CD4-positive, alpha-beta T cell treated with Interleukin-1 beta for 1 hour (primary cell): ENCODE data around the gene CR1.
"Not testable (repeated sequence)": the region's sequence is repeated elsewhere in the genome, so short reads cannot be mapped to it uniquely, and the experiment has no call there.

ENCODE experiments used
- DNase-seq, 2 donors: peaks; one replicate each; pipeline ENCODE4 v3.0.0-alpha.2; 2020 to 2022

CR1 gene

DNA sequence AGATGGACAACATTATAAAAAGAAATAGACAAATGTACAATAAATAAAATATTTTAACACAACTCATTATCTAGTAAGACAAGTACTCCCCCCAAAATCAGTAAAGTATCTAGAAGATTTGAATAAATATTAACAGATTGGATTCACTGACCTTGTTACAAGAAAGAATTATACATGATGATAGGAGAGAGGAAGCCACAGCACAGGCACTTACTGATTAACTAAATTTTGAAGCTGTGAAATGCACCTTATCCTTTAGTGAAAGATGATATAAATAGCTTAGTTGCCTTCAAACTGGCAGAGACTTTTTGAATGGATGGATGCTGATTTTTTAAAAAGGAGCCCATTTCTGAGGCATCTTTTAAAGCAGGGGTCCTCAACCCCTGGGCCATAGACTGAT lies 8.5 kb downstream of the CR1 start:
- DNase-seq, result no peak

GRCh38 chr1:207510444-207510843 lies 14.5 kb downstream of the CR1 start:
- DNase-seq, result no peak

DNA sequence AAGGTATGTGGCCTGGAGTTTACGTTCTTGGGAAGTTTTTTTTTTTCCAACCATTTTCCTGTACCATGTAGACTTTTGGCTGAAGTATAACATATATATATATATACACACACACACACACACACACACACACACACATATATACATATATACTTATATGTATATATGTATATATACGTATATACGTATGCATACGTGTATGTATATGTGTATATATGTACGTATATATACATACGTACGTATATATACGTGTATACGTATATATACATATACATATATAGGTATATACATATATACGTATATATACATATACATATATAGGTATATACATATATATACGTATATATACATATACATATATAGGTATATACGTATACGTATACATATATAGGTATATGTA lies 18.9 kb downstream of the CR1 start:
- no peak for DNase-seq

GRCh38 chr1:207516729-207517128 lies 20.8 kb downstream of the CR1 start:
- no peak for DNase-seq

DNA sequence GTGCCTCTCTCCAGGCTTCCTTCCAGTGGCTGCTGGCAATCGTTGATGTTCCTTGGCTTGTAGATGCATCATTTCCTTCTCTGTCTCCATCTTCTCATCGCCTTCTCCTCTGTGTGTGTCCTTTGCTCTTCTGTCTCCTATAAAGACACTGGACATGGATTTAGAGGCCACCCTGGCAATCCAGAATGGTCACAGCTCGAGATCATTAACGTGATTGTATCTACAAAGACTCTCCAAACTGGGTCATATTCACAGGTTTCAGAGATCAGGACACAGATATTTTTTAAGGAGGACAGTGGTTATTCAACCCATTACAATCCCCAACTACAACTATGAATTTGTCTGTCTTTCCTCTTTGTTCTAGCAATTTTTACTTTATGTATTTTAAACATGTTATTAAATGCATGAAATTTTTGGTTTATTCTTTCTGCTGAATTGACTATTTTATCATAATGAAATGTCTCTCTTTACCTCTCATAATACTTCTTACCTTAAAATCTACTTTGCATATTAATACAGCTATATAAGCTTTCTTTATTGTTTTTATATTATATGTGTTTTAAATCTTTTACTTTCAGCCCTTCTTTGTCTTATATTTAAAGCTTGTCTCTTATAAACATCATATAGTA lies 22.8 kb downstream of the CR1 start:
- DNase-seq, result no peak

DNA sequence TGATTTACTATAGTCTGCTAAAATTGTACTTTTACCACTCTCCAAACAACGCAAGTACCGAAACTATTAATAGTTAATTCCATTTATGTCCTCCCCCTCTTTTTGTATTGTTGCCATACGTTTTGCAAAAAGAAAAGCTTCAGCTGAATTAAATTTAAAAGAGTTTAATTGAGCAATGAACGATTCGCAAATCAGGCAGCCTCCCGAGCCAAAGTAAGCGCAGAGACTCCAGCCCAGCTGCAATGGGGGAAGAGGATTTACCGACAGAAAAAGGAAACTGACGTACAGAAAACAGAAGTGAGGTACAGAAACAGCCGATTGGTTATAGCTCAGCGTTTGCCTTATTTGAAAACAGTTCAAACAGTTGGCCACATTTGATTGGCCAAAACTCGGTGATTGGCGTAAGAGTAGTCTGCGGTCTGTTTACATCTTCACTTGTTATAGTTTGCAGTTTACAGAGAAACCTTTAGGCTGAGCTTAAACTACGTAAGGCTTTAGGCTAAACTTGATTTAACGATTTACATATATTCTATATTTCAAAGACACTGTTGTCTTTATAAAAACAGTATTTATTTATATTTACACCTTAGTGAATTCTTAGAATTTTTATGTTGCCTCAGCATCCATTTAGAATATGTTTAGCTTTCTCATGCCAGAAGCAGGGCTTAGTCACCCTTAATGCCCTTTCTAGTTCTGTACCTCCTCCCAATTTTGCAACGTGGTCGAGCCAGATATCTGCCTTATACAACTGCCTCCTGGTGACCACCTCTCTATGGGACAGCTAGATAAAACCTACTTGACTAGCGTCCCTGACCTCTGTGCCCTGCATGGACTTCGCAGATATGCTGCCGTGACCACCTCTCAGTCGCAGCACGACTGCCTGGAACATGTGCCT lies 23.8 kb downstream of the CR1 start:
- no peak for DNase-seq

- DNase-seq, result not testable (repeated sequence)
Measured at GRCh38 chr1:207520400-207521345, 24.7 kb downstream of the CR1 start.

DNA sequence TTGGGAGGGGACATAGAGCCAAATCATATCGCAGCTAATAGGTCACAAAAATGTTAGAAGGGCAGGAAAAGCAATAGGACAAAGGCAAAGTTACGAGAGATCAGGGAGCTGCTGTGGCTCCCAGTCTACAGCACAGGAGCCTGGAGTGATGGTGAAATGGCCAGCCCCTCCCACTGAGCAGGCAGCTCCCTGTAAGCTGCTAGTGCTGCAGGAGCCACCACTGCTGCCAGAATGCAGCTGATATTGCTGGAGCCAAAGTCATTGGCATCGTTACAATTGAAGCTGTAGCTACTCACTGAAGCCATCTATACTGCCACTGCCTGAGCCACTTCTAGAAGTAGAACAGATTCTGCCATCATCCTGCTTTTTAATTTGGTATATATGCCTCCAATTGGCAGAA lies 29.3 kb downstream of the CR1 start:
- DNase-seq, result not testable (repeated sequence)

DNA sequence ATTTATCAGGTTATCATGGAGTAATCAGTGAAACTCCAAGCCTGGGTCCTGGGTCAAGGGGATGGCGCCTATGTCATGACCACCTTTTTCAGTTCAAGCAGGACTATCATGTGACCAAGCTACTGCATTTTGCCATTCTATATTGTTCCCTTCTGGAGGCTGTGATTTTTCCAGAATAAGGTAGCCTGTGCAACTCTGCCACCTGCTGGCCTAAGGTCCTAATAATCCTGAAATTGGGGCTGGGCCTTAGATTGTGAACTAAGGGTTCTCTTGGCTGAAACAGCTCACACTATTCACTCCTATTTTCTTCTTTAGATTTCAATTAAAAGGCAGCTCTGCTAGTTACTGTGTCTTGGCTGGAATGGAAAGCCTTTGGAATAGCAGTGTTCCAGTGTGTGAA lies 32.4 kb downstream of the CR1 start:
- DNase-seq, result not testable (repeated sequence)

DNA sequence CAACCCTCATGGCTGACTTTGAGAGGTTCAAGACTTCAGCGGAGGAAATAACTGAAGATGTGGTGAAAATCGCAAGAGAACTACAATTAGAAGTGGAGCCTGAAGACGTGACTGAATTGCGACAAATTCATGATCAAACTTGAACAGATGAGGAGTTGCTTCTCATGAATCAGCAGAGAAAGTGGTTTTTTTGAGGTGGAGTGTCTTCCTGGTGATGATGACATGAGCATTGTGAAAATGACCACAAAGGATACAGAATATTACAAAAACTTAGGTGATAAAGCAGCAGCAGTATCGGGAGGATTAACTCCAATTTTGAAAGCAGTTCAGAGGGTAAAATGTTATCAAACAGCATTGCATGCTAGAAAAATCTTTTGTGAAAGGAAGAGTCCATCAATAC lies 40.3 kb downstream of the CR1 start:
- not testable (repeated sequence) for DNase-seq

GRCh38 chr1:207546677-207547357 lies 50.9 kb downstream of the CR1 start:
- DNase-seq, result not testable (repeated sequence)

DNA sequence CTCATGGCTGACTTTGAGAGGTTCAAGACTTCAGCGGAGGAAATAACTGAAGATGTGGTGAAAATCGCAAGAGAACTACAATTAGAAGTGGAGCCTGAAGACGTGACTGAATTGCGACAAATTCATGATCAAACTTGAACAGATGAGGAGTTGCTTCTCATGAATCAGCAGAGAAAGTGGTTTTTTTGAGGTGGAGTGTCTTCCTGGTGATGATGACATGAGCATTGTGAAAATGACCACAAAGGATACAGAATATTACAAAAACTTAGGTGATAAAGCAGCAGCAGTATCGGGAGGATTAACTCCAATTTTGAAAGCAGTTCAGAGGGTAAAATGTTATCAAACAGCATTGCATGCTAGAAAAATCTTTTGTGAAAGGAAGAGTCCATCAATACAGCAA lies 58.9 kb downstream of the CR1 start:
- DNase-seq, result not testable (repeated sequence)

DNA sequence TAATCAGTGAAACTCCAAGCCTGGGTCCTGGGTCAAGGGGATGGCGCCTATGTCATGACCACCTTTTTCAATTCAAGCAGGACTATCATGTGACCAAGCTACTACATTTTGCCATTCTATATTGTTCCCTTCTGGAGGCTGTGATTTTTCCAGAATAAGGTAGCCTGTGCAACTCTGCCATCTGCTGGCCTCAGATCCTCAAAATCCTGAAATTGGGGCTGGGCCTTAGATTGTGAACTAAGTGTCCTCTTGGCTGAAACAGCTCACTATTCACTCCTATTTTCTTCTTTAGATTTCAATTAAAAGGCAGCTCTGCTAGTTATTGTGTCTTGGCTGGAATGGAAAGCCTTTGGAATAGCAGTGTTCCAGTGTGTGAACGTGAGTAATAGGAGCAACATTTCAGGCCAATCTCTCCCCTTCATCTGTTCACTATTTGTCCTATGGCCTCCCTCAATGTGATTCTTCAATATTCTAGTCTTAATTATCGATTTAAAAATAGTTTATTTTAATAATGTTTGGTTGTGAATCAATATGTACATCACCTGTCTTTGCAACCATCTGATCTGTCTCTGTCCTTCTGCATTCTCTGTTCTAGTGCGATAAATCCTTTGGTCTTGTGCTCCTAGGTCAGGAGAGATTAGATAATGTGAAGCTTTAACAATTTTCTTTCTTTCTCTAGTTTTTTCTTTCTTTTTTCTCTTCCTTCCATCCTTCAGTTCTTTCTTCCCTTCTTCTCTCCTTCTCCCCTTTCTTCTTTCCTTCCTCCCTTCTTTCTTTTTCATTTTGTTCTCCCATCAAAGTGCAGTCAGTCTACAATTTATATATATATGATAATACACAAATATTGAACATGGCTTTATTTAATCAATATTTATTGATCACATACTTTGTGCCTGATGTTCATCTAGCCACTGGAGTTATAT lies 69.8 kb downstream of the CR1 start:
- DNase-seq, result no peak

DNA sequence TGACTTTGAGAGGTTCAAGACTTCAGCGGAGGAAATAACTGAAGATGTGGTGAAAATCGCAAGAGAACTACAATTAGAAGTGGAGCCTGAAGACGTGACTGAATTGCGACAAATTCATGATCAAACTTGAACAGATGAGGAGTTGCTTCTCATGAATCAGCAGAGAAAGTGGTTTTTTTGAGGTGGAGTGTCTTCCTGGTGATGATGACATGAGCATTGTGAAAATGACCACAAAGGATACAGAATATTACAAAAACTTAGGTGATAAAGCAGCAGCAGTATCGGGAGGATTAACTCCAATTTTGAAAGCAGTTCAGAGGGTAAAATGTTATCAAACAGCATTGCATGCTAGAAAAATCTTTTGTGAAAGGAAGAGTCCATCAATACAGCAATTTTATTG lies 76.0 kb downstream of the CR1 start:
- DNase-seq, result not testable (repeated sequence)

- not testable (repeated sequence) for DNase-seq
Measured at GRCh38 chr1:207573074-207573473, 77.1 kb downstream of the CR1 start.

GRCh38 chr1:207575381-207575780 lies 79.4 kb downstream of the CR1 start:
- not testable (repeated sequence) for DNase-seq

GRCh38 chr1:207578796-207579435 lies 83.0 kb downstream of the CR1 start:
- no peak for DNase-seq

- DNase-seq, result peak; percentile 25 to 34
Measured at GRCh38 chr1:207579436-207579799, 83.5 kb downstream of the CR1 start.

DNA sequence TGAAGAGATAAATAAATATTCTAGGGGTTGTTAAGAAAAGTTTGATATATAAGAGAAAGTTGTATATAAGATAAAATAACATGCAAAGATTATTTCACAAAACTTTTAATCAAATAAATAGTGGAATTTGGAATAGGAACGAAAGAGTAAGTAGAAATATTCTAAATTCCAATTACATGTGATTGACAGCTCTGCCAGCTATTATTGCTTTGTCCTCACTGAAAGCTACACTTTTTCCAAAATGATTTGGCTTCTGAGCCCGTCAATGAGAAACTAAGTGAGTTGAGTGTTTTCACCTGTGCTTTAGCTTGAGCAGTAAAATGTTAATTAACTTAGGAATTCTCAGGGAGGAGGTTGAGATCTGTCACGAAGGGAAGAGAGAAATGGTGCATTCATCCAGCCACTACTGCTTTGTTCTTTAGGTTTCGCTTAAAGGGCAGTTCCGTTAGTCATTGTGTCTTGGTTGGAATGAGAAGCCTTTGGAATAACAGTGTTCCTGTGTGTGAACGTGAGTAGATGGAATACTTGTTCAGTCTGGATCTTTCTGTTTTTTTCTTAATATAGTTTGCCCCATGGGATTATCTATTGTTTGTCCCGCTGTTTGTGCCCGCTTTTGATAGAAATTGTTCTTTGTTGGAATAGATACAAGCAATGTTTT lies 85.7 kb downstream of the CR1 start:
- no peak for DNase-seq

DNA sequence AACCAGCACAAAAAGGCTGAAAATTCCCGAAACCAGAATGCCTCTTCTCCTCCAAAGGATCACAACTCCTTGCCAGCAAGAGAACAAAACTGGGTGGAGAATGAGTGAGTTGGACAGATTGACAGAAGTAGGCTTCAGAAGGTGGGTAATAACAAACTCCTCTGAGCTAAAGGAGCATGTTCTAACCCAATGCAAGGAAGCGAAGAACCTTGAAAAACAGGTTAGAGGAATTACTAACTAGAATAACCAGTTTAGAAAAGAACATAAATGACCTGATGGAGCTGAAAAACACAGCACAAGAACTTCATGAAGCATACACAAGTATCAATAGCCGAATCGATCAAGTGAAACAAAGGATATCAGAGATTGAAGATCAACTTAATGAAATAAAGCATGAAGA lies 93.5 kb downstream of the CR1 start:
- DNase-seq, result not testable (repeated sequence)
